ENCODE results near the gene ALOX15.
"Not testable (repeated sequence)": the region's sequence is repeated elsewhere in the genome, so short reads cannot be mapped to it uniquely, and the experiment has no call there.

Gene ALOX15

GRCh38 chr17:4652997-4653396 lies 11.5 kb upstream of the ALOX15 start:
- no peak for DNase-seq (ENCODE audit: low read depth)

DNA sequence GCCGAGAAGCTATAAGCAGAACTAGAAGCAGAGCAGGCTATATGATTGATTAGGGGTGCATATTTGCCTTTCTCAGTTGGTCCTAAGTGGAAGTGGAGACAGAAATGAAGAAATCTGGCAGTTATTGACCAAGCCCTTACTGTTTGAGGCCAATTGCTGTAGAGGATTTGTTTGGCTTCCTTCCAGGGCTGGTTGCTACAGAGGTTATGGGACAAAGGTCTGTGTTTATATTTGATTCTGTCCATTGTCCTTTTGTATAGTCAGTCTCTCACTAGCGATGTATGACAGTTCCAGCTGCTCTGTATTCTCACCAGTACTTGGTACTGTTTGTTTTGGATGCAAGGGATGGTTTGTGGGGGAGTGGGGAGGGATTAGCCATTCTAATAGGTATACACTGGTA lies 7.3 kb upstream of the ALOX15 start:
- no peak for DNase-seq (ENCODE audit: low read depth)

DNA sequence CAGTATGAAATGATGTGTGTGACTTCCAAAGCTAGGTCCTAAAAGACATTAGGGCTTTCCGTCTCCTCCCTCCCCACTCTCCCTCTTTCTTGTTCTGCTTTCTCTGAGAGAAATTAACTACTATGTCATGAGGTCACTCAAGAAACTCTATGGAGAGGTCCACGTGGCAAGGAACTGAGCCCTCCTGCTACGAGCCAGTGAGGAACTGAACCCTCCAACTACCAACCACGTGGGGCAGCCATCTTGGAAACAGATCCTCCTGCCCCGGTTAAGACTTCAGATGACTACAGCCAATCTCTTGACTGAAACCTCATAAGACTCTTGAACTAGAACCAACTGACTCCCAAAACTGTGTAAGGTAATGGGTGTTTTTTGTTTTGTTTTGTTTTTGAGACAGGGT lies 4.2 kb upstream of the ALOX15 start:
- no peak for DNase-seq (ENCODE audit: low read depth)

GRCh38 chr17:4643676-4644075 lies 2.2 kb upstream of the ALOX15 start:
- no peak for DNase-seq (ENCODE audit: low read depth)

DNA sequence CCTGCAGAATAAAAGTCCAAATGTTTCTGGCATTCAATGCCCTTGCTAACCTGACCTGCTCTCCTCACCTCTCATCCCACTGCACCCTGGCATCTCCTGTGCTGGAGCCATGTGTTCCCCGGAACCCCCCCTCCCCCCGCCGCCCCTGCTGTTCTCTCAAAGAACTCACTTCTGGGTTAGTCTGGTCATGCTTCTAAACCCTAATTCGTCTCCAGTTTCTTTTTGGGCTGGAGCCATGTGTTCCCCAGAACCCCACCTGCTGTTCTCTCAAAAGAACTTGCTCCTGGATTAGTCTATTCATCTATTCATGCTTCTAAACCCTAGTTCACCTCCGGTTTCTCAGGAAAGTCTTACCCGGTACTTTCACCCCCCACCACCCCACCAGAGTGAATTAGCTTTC lies 808 bp upstream of the ALOX15 start:
- DNase-seq (ENCODE audit: low read depth): no peak

- not testable (repeated sequence) for DNase-seq (ENCODE audit: low read depth)
These were observed 799 bp downstream of the ALOX15 start for GRCh38 chr17:4640569-4641188.

GRCh38 chr17:4639301-4640059 lies 2.0 kb downstream of the ALOX15 start:
- not testable (repeated sequence) for DNase-seq (ENCODE audit: low read depth)

- not testable (repeated sequence) for DNase-seq (ENCODE audit: low read depth)
These were observed 2.7 kb downstream of the ALOX15 start for GRCh38 chr17:4638766-4639165.

GRCh38 chr17:4636474-4637100 lies 4.9 kb downstream of the ALOX15 start:
- no peak for DNase-seq (ENCODE audit: low read depth)

DNA sequence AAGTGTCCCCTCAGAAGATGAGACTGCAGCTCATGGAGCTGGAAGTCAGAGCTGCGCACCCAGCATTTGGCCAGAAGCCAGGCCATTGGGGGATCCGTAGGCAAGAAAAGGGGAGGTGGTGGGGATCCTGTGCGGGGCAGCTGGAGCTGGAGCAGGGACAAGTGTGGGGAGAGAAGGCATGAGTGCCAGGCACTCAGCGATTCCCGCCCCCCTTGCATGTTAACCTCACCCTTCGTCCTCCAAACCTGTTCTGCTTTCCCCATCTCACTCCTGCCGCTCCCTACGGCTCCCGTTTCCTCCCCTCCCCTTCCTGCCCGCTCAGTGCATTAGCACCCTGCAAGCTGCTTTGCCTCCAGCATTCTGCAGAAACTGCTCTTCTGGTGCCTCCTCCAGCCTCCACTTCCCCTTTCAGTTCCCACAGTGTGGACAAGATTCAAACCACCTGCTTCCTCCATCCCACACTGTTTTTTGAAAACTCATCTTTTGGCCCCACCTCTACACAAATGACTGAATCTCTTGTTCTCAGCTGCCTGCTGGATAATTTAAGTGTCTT lies 5.6 kb downstream of the ALOX15 start:
- no peak for DNase-seq (ENCODE audit: low read depth)

GRCh38 chr17:4634976-4635375 lies 6.5 kb downstream of the ALOX15 start:
- no peak for DNase-seq (ENCODE audit: low read depth)

GRCh38 chr17:4633643-4634042 lies 7.8 kb downstream of the ALOX15 start:
- no peak for DNase-seq (ENCODE audit: low read depth)

- no peak for DNase-seq (ENCODE audit: low read depth)
These were observed 8.9 kb downstream of the ALOX15 start for GRCh38 chr17:4632581-4632920.

DNA sequence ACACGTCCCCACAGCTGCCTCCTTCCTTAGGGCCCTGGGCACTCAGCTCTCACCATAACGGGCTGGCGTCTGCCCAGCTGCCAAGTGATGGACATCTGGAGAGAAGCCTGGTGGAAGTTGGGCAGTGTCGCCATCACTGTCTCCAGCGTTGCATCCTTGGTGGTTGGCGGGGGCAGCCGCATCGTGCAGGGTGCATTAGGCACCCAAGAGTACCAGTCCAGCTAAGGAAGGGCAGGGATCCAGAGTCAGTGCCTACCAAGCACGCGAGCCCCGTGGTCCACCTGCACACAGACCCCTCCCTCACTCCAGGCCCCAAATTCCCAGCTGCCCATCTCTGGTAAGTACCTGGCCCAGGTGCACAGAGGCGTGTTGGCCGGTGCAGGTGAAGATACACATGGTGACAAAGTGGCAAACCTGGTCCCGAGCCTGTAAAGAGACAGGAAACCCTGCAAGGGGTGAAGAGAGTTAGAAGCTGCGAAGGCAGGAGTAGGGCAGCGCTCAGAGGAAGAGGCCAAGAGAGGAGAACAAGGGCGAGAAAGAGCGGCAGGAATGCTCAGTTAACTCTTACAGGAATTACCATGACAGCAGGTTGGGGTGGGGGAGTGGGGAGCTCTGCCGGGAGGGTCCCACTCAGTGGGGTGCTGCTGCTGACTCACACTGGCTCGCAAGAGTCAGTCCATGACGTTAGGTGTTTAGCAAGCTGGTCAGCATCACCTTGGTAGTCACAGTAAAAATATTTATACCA lies 9.5 kb downstream of the ALOX15 start:
- no peak for DNase-seq (ENCODE audit: low read depth)

DNA sequence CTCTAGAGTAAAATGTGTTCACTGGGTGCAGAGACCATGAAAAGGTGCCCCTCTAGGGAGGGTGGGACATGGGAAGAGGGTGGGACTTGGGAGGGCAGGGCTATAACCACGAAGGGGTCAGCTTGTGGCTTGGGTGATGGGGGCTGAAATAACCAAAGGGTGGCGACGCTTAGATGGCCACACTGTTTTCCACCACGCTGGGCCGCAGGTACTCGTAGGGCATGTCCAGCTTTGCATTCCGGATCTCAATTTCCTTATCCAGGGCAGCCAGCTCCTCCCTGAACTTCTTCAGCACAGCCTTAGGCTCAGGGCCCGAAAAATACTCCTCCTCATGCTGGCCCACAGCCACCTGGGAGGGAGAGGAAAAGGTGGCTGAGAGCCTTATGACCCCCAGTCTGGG lies 10.0 kb downstream of the ALOX15 start:
- no peak for DNase-seq (ENCODE audit: low read depth)

DNA sequence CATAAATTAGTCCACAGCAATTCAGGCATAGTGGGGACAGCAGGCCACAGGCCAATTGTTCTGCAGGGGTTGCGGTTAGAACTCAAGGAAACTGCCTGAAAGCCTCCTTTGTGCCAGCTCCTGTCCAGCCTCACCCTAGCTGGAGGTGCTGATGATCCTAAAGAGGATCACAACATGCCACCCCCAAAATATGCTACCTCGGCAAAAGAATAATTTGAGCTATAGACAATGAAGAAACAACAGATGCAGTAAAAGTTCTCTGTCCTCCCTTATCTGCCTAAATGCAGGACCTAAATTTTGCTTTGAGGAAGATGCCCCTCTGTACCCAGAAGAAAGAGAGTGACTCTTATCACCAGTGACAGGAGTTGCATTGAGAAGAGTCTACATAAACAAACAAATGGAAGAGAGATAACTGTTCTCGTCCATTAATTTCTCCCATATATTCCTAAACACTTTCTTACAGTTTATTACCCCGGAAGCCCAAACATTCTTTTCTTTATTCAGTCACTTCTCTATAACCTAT lies 14.7 kb downstream of the ALOX15 start:
- DNase-seq (ENCODE audit: low read depth): no peak

DNA sequence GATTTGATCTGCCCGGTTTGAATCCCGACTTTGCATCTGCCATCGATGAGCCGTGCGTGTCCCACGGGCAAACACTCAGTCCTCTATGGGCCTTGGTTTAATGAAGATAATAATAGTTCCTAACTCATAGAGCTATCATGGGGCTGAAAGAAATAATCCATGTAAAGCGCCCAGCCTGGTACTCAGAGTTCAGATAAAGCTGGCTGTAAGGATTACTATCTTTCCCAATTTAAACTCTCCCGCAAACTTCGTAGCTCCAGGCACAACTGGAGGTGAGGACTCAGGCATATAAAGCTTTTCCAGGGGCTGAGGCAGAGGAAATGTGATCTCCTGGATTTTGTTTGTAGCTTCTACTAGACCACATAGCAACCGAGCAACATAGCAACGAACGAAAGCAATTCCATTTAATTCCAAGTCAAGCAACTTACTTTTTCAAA lies 16.3 kb downstream of the ALOX15 start:
- no peak for DNase-seq (ENCODE audit: low read depth)

GRCh38 chr17:4624451-4624911 lies 17.0 kb downstream of the ALOX15 start:
- DNase-seq (ENCODE audit: low read depth): not testable (repeated sequence)

GRCh38 chr17:4623249-4623648 lies 18.2 kb downstream of the ALOX15 start:
- no peak for DNase-seq (ENCODE audit: low read depth)

DNA sequence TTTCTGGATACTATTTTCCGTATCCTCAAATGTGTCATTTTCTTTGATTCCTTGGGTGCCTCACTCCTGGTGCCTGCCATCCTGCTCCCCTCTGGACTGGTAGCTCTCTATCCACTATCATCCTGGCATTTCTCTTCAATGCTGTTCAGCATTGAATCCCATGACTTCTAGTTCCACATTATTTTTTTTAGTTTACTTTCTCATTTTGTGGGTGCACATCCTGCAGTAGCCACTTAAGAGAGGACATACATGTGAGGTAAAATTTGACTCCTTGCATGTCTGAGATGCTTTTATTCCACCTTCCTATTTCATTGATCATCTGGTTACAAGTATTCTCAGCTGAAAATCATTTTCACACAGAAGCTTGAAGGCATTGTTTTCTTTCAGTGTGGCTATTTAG lies 19.1 kb downstream of the ALOX15 start:
- DNase-seq (ENCODE audit: low read depth): no peak

DNA sequence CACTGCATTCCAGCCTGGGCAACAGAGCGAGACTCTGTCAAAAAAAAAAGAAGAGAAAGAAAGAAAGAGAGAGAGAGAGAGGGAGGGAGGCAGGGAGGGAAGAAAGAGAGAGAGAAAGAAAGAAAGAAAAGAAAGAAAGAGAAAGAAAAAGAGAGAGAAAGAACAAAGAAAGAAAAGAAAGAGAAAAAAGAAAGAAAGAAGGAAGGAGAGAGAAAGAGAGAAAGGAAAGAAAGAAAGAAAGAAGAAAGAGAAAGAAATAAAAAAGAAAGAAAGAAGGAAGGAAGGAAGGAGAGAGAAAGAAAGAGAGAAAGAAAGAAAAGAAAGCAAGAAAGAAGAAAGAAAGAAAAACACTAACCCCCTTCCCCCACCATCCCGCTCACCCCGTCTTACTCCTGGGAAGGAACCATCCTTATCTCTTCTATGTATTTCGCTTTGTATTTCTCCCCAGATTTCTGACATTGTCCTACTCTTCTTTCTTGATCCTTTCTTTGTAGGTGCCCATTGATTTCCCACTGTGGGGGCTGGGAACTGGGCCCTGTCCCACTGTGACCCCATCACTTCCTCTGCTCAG lies 20.9 kb downstream of the ALOX15 start:
- DNase-seq (ENCODE audit: low read depth): no peak
